Measurements from ENCODE around the gene NCKAP5. TPM values are rescaled to one million over a fixed set of nuclear protein-coding genes. Genes with fewer than 3 reads are reported as not detected.

The NCKAP5 gene
- total RNA-seq, 1 donor from 2014 or later = 8.8 TPM

DNA sequence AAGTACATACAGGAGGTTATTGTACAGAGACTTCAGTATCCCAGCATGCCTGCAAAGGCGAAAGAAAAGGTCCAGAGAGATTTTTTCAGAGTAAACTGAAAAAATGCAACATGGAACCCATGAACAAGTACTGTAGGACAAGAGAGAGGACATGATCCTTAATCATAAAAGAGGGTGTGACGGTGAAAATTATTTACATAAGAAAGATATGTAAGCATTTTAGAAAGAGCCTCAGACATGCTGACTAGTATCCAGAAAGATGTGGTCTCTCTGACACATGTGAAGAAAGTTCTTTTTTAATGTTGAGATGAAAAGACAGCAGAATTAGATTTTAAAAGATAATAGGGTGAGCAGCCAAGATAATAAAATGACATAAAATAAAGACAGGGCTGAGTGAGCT is 262.0 kb downstream of the NCKAP5 start:
- TF ChIP-seq POLR2A (IDR thresholded peaks at IDR 0.05) = no peak
- no peaks in the 10 kb centered on the region for H3K27me3 ChIP-seq
- DNase-seq (ENCODE audit: extremely low spot score in 2 of 2) = no peak
- no peaks in the 10 kb centered on the region for H3K36me3 ChIP-seq
- intact Hi-C loops (cut with DNase I) = no loop called here
- no peak overlapping the region for H3K4me3 ChIP-seq
- no peaks in the 10 kb centered on the region for H3K4me1 ChIP-seq
- H3K9me3 ChIP-seq = no peaks in the 10 kb centered on the region
- H3K27ac ChIP-seq = no peak overlapping the region

DNA sequence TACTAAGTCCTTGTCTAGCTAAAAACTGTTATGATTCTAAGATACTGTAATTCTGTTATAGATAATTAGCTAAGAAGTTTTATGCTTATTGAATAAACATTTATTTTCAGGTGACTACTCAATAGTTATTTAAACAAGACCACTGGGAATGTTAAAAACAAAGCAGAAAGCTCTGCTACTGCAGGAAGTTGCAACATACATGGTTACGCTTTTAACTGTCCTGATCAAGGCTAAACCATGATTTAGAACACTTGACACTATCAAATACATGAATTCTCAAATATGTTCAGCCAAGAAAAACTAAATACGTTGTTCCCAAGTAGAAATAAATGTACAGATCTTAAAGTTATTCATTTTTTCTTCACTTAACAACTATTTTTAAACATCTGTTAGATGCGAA is 263.9 kb downstream of the NCKAP5 start:
- no peaks in the 10 kb centered on the region for H3K4me1 ChIP-seq
- no peak for DNase-seq (ENCODE audit: extremely low spot score in 2 of 2)
- no peaks in the 10 kb centered on the region for H3K9me3 ChIP-seq
- H3K4me3 ChIP-seq = no peak overlapping the region
- no peak for TF ChIP-seq POLR2A (IDR thresholded peaks at IDR 0.05)
- no peak for TF ChIP-seq POLR2AphosphoS5 (IDR thresholded peaks at IDR 0.05; ENCODE audit: insufficient read depth in 1 of 2, low read depth in 1 of 2)
- TF ChIP-seq, protein P1, sequence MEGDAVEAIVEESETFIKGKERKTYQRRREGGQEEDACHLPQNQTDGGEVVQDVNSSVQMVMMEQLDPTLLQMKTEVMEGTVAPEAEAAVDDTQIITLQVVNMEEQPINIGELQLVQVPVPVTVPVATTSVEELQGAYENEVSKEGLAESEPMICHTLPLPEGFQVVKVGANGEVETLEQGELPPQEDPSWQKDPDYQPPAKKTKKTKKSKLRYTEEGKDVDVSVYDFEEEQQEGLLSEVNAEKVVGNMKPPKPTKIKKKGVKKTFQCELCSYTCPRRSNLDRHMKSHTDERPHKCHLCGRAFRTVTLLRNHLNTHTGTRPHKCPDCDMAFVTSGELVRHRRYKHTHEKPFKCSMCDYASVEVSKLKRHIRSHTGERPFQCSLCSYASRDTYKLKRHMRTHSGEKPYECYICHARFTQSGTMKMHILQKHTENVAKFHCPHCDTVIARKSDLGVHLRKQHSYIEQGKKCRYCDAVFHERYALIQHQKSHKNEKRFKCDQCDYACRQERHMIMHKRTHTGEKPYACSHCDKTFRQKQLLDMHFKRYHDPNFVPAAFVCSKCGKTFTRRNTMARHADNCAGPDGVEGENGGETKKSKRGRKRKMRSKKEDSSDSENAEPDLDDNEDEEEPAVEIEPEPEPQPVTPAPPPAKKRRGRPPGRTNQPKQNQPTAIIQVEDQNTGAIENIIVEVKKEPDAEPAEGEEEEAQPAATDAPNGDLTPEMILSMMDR (IDR thresholded peaks at IDR 0.05) = no peak
- H3K36me3 ChIP-seq = no peaks in the 10 kb centered on the region
- H3K27ac ChIP-seq = no peak overlapping the region
- intact Hi-C loops (cut with DNase I) = no loop called here
- H3K27me3 ChIP-seq = no peaks in the 10 kb centered on the region

DNA sequence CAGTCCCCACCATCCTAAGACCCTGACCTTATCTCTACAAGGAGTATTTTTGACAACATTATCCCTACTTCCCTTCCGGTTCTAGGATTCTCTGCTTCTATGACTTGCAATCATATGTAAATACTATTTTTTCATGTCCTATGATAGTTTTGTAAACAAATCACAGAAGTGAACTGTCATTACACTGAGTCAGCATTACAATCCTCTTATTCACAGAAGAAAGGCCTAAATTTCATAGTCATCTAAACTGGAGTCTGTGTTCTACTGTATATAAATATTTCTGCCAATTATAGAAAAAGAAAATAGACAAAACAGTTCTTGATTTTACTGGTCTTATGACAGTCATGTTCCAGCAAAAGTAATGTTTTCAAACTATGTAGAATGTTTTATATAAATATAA is 265.1 kb downstream of the NCKAP5 start:
- Histone ChIP-seq H3K4me3 (no peak overlapping the region), H3K27me3 (no peaks in the 10 kb centered on the region), H3K27ac (no peak overlapping the region), H3K36me3 (no peaks in the 10 kb centered on the region), H3K9me3 (no peaks in the 10 kb centered on the region), H3K4me1 (no peaks in the 10 kb centered on the region)
- no peak for DNase-seq (ENCODE audit: extremely low spot score in 2 of 2)
- TF ChIP-seq POLR2AphosphoS5 (IDR thresholded peaks at IDR 0.05; ENCODE audit: insufficient read depth in 1 of 2, low read depth in 1 of 2) = no peak
- TF ChIP-seq, protein P1 (IDR thresholded peaks at IDR 0.05) = no peak
- TF ChIP-seq POLR2A (IDR thresholded peaks at IDR 0.05) = no peak
- intact Hi-C loops (cut with DNase I) = no loop called here

DNA sequence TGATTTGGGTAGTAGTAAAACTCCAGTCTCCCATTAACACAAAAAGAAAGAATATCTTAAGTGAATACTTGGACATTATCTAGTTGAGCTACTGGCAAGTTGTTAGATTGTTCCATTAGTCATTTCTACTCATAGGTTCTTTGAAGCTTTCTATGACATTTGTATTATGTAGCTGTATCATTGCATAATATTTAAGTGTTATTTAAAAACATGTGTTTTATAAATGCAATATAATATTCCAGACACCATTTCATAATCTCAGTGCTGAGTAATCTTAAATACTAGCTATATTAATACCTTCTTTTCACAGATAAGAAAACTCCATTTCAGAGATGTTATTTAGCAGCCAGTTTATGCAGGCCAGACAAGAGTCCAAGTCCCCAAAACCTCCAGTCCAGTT is 271.9 kb downstream of the NCKAP5 start:
- no peaks in the 10 kb centered on the region for H3K27me3 ChIP-seq
- TF ChIP-seq POLR2A (IDR thresholded peaks at IDR 0.05) = no peak
- no peak for TF ChIP-seq POLR2AphosphoS5 (IDR thresholded peaks at IDR 0.05; ENCODE audit: insufficient read depth in 1 of 2, low read depth in 1 of 2)
- TF ChIP-seq, protein P1 (IDR thresholded peaks at IDR 0.05) = no peak
- no peaks in the 10 kb centered on the region for H3K9me3 ChIP-seq
- peaks cover 8% of the 10 kb centered on the region for H3K4me1 ChIP-seq
- H3K4me3 ChIP-seq = no peak overlapping the region
- no peak overlapping the region for H3K27ac ChIP-seq
- intact Hi-C loops (cut with DNase I) = no loop called here
- no peak for DNase-seq (ENCODE audit: extremely low spot score in 2 of 2)
- no peaks in the 10 kb centered on the region for H3K36me3 ChIP-seq

DNA sequence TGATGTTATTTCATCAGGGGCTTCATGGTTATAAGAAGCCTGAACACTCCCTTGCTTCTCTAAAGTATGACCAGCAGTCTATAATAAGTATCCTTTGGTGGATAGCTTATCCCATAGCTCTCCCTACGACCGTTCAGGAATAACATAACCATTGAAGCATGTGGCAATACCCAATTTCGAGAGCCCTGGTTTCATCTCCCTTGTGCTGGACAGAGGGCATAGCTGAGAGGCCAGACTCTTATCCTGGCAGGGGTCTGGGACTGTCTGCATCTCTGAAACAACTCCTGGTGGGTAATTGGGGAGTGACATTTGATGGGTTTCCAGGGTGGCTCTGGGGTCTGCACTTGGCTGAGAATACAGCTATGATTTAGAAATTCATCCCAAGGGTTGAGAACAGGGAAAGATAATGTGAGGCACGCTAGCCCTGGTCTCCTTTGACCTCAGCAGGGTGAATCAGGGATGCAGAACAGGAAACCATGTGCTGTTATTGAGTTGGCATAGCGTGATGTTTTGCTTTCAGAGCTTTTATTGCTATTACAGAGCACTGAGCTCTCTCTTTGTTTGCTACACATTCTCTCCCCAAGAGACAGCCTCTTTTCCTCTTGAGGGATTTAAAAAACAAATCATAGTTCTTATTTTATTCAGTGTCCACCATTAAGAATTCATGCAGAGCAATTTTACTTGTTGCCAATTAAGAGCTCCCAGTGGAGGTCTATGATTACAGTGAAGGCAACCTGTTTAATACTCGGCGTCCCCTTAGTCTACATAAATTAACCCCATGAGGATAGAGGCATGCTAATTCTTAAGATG is 274.5 kb downstream of the NCKAP5 start:
- H3K36me3 ChIP-seq = no peaks in the 10 kb centered on the region
- no peak overlapping the region for H3K4me3 ChIP-seq
- H3K9me3 ChIP-seq = no peaks in the 10 kb centered on the region
- no peak overlapping the region for H3K27ac ChIP-seq
- intact Hi-C loops (cut with DNase I) = no loop called here
- no peak for DNase-seq (ENCODE audit: extremely low spot score in 2 of 2)
- H3K27me3 ChIP-seq = no peaks in the 10 kb centered on the region
- TF ChIP-seq, protein P1 (IDR thresholded peaks at IDR 0.05) = no peak
- TF ChIP-seq POLR2AphosphoS5 (IDR thresholded peaks at IDR 0.05; ENCODE audit: insufficient read depth in 1 of 2, low read depth in 1 of 2) = no peak
- TF ChIP-seq POLR2A (IDR thresholded peaks at IDR 0.05) = no peak
- peaks cover 8% of the 10 kb centered on the region for H3K4me1 ChIP-seq

Data from vagina (tissue), 2 donors.